Prostate gland (tissue), 2 donors: ENCODE results near the gene SLC1A7.

Source experiments
- CTCF ChIP-seq, 4 experiments: fragments of 200-600 bp in 2 of 4; fragments of 450-650 bp in 2 of 4; sonication (generic) in 2 of 4; IDR thresholded peaks; 1 replicate in 3 of 4; 2 replicates in 1 of 4; pipeline ENCODE4 v1.5.1; 2016 to 2019; ENCODE audit warnings: antibody characterized with exemption in 4 of 4, mild to moderate bottlenecking in 2 of 4, moderate library complexity in 2 of 4
- POLR2A ChIP-seq: fragments of 450-650 bp; IDR thresholded peaks from one replicate; pipeline ENCODE4 v1.6.1; 2016; ENCODE audit warnings: antibody characterized with exemption, mild to moderate bottlenecking

GRCh38 chr1:53107090-53107489 is 35.3 kb downstream of the SLC1A7 start:
- TF ChIP-seq CTCF (IDR thresholded peaks at IDR 0.05): no peak
- TF ChIP-seq POLR2A: no peak
